NCI-H82 treated with DMSO at 0.1 percent for 48 hours (cell line): ENCODE measurements around the gene CIPC.

Source experiments
- DNase-seq: peaks from one replicate; lab custom pipeline; 2025; ENCODE audit not compliant: unreplicated experiment; lab: John Stamatoyannopoulos, UW

The CIPC gene

DNA sequence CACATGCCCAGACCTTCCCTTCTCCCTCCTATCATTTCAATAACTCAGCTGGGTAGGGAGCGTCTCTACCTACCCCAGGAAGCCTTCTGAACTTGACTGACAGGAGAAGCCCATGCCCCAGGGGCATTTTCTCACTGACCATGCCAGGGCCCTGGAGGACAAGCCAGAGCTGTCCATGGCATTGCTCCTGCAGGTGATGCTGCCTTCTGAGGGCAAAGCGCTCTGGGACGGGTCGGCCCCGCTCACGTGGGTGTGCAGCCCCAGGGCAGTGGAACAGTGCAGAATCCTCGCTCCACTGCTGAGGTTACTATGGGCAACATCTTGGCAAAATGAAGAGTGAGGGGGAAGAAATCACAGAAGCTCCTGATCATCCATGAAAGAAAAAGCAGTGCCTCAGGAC is 28.5 kb upstream of the CIPC start:
- DNase-seq, result no peak

DNA sequence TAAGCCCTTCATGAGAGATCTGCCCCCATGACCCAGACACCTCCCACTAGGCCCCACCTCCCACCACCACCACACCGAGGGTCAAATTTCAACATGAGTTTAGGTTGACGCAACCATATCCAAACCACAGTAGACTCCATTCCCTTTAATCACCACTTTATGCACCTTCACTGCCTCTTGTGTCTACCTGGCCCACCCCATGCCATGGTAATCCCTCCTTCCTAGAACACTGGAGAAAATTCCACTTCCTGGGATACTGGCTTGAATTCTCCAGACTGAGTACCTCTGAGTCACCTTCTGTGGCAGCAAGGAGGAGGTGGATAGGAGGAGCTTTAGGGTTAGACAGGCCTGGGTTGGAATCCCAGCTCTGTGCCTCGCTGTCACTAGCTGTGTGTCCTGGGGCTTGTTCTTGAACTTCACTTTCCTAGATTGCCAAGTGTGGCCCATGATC is 26.1 kb upstream of the CIPC start:
- DNase-seq, result no peak

DNA sequence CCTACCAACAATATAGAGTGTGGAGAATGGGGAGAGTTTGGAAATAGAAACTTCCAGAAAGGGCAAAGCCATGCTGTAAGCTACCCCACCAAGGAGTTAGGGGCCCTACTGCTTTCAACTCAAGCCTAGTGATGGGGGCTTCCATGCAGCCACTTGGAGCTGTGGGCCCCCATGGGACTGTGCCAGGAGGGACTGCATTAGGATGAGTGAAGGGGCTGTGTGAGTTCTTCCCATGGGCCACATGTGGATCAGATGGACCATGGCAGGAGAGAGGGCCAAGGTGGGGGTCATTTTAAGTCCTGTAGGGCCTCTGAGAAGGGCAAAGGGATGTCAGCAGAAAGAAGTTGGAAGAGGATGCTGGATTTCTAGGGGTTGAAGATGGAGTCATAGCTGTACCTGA is 23.1 kb upstream of the CIPC start:
- DNase-seq, result no peak

DNA sequence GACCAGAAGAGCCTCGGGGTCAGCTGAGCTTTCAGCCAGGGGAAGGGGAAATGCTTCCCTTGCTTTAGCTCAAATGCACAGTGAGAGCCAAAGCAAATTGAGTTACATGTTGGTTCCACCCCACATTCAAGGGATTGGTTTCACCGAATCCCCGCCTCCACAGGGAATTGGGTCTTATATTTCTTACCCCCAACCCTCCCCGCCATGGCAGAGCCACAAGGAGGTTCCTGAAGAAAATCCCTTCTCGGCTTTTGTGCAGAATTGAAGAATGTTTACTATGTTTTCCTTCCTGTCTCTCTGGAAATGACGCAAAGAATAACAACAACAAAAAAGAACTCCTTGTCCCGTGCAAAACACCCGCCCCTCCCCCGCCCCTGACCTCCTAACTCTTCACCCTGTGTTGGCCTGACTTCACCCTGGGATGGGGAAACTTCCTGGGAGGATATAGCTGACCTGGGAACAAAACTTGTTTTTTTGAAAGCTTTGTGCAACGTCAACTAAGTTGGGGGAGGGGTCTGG is 21.9 kb upstream of the CIPC start:
- DNase-seq, result no peak

DNA sequence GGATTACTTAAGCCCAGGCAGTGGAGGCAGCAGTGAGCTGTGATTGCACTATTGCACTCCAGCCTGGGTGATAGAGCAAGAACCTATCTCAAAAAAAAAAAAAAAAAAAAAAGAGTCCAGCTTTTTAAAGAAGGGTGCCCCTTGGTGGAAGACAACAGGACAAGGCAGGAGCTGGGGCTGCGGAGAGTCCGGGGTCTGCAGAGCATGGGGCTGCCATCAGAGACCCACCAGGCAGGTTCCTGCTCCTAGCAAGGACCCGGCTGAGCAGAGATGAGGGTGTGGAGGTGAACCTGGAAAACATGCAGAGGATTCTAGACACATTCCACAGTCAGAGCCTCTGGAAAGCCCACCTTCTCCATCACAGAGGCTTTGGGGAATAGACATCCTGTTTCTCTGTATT is 21.0 kb upstream of the CIPC start:
- DNase-seq, result no peak

DNA sequence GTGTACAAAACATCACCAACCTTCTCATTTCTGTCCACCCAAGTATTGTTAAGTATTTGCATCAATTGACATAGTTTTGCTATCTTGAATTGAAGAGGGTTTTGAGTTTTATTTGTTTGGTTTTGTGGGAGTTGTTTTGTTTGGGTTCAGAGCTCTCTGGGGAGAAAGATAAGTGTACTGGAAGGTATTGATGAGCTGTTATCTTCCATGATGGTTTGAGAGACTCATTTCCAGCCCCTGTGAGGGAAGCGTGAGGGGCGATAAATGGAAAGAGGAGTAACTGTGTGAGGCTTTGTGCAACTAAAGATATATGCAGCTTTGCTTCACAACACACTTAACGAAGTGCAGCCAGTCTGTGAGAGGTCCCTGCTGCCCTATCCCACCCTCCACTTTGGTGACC is 15.7 kb upstream of the CIPC start:
- DNase-seq, result no peak

DNA sequence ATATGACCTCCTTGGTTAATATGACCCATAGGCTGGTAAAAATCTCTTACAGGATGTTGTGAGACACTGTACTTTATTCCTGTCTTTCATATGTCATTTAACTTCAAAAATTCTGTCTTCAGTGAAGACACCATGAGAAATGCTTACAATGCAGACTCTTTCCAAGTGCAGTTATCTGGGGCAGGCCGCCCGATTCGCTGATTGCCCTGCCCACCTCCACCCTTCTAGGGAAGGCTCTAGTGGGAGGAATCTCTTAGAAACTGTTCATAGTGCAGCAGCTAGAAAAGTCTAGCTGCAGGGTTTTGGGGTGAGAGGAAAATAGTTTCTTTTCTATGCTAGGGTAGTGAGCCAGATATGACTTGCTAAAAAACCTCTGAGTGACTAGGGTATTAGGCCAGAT is 15.0 kb upstream of the CIPC start:
- no peak for DNase-seq

DNA sequence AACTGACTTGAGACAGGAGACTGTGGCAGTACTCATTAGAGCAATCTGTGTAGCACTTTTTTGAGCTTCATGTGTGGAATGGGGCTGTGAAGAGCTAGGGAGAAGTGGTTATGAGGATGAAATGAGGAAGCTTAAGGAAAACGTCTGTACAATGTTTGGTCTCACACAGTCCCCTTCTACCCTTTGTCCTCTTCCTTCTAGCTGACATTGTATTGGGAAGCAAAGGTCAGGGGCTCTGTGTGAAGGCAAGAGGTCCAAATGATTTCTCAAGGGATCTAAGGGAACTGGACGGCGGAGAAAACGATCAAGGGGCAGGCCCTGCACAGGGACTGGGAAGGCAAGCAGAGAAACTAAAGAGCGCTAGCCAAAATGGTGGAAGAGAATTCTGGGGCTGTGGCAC is 13.1 kb upstream of the CIPC start:
- no peak for DNase-seq

DNA sequence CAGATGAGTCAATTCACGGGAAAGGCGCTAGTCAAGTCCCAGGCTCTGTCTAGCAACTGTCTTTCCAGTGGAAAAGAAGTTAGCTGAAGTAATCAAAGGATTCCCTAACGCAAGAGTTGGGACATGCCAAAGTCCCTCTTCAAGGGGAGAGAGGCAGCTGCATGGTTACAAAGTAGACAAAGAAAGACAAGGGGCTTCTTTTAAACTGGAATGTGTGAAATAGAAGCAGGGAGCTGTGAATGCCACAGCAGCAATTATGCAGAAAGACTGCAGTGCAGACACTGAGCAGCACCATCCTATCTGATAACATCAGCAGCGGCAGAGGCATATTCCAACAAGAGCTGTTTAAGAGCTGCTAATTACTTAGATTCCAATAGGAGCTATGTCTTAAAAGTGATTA is 12.5 kb upstream of the CIPC start:
- no peak for DNase-seq

DNA sequence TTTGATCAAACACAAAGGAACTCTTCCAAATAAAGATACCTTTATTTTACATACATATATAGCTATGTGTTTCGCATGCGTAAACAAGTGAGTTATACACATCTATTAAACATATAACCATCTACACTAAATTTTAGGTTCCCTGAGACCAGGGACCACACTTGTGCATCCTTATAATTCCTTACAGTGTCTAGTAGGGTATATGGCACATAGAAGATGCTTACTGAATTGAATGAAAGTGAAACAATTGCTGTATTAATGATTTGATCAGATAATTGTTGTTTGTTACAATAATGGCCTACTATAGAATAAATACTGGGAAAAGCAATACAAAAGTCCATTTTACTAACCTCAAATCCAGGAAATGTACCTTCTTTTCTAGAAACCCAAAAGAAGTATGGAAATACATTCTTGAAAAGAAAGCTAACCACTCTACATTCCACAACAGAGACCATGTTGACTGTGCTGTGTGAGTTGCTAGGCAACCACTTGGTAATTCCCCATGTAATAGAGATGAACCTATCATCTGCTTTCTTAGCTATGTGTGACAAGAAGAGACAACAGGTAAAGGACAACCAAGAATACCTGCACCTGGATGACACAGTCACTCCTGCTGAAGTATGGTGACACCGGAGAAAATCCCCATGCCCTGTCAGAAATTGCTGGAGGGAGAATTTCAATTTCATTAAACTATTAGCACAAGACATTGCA is 11.9 kb upstream of the CIPC start:
- DNase-seq, result peak; percentile 17

DNA sequence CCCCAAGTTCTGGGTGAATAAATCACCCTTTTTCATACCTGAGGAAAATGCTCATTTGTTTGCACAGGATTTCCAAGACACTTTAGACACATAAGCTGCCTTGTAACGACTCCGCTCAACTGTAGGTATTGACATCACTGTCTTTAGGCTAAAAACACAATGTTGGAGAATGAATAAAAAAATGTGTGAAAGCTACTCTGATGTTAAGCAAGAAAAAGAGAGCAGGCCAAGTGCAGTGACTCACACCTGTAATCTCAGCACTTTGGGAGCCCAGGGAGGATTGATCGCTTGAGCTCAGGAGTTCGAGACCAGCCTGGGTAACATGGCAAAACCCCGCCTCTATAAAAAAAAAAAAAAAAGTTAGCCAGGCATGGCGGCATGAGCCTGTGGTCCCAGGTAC is 11.1 kb upstream of the CIPC start:
- no peak for DNase-seq

DNA sequence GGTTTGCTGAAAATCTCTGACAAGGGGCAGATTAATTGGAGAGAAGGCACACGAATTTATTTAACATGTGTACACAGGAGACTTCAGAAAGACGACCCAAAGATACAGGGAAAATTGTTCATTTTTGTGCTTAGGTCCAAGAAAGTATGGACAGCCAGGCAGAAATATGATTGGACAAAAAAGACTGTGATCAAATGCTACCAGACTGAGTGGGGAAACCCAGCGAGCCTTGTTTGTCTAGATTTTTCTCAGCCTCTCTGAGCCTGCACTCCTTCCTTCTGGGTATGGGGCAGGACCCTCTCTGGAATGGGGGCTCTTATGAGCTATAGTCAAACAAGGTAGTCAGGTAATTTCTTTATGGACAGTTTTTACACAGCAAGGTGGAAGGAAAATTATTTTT is 10.4 kb upstream of the CIPC start:
- no peak for DNase-seq

DNA sequence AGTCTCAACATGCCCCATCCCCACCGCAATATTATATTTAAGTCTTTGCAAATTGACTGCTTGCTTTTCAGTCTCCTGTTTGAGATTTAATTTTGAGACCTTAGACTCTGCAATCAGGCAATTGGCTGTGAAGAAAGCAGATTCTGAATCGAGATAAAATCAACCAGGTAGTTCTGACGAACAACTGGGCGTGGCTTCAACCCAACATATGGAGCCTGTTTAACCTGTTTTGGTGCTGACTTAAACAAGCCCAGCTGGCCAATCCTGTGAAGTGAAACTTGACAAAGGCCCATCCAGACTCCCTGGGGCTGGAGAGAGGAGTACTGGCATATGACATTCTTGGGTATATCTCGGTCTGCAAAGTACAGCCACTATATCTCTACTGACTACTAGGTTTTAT is 9.8 kb upstream of the CIPC start:
- DNase-seq, result no peak

DNA sequence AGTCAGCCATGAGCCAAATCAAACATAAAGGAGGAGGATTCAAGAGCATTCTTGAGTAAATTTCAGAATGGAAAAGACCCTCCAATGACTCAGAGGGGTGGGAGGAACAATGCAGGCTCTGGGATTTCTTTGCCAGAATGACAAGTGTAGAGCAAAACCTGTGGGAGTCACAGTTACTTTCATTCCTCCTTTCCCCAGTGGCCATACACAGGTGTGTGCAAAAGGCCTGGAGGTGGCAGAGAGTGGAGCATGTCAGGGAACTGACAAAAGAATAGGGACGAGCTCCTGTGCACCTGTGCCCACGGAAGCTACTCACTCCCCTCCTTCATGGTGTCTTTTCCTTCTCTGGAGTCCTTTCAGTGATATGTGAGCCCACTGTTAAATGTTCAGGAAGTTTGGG is 9.4 kb upstream of the CIPC start:
- no peak for DNase-seq

DNA sequence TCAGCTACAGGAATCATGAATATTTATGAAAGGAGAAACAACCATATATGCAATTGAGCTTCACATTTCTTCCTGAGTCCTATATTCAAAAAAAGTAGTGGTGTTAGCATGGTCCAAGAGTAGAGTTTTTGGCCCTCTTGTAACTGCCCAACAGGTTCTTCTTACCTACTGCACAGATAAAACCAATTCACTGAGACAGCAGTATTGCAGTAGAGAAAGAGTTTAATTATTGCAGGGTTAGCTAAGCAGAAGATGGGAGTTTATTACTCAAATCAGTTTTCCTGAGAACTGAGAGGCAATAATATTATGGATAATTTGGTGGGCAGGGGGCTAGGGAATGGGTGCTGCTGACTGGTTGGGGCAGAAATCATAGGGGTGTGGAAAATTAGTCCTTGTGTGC is 6.5 kb upstream of the CIPC start:
- DNase-seq, result no peak

DNA sequence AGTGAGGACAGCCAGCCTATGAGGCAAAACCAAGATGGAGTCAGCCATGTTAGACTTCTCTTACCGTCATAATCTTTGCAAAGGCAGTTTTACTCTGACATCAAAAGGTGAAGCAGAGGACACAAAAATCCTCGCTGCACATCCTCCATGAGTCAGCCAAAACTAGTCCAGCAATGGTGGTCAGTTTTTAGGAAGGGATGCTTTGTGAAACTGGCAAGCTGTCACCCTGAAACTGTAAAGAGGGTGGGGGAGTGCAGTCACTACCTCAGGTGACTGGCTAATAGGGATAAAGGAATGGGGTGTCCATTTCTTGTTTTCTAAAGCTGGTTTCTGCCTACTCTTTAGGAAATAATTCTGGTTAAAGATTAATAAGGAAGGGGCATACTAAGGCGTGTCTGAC is 5.4 kb upstream of the CIPC start:
- no peak for DNase-seq

DNA sequence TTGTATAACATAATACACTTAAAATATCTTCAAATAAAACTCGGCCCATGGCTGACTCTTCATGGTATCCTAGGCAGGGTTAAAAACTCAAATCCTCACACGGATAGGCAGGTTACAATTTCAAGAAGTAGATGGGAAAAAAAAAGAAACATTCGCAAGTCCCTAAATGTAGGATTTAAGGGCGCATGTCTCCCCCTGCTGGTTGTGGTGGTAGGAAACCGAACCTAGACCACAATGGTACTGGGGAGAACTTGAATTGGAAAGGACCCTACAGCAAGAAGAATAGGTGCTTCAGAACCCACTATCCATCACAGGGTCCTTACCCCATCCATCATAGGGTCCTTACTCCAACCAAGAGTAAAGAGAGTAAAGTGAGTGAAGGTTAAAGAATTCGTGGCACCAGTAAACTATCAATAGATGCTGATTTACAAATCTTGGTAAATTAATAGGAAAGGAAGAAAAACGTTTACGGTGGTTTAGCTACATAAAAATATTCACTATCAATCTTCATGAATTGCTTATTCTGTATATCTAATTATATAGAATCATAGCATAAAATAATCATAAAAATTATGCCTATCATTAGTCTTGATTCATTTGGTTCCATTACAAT is 3.3 kb upstream of the CIPC start:
- peak; percentile 65 for DNase-seq

DNA sequence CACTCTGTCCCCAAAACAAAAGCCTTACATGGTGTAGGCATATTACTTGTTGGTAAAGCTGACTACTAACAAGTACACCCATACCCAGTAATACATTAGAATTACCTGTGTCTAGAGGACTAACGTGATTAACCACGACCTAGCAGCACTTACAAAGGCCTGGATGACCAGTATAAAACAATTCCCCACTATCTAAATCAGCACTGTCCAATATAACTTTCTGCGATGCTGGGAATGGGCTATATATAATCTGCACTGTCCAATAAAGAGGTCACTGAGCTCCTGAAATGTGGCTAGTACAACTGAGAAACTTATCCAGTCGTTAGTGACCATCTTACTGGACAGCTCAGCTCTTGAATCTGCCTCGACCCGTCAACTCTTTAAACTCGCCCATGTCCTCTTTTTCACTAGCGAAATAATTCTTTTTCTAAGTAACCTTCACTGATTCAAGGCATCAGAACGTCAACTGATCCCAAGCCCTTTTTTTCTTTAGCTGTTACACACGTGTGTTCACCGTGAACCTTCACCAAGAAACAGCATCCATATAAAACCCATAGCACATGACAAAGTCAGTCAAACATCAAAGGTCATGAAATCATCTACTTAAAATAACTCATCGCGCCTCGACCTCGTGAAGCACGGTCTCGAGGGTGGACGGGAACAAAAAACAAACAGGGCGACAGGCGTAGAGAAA is 905 bp upstream of the CIPC start:
- no peak for DNase-seq

DNA sequence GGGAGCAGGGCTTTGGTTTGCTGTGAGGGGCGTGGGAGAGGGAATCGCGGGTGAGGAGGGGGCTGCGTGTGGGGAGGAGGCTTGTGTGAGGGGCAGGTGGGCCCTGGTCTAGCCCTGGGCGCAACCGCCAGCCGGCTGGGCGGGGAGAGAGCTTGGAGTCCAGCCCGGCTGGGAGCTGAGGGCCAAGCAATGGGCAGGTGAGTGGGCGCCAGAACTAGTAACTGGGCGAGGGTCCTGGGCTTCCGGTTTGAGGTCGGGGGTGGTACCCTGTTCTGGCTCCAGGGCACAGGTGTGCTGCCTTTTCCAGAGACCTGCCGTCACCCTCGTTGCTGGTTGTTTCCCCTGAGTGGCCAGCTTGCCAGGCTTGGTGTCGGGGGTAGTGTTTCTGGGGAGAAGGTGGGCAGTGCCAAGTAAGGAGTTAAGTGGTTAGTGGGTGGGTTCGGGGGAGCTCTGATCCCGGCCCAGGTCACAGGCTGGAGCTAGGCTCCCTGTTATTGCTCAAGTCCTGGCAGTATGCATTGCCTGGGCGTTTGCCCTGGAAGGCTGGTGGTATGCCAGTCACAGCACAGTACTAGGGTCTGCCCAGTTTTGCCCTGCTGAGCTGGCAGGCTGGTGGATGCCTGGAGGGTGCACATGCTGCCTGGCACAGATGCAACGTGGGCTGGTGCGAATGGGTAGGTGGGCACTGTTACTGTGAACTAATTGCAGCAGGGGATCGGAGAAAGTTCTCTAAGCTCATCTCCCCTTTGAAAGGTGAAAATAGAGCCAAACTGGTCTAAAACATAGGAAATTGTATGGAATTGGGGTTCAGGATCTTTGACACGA is 683 bp downstream of the CIPC start:
- DNase-seq, result no peak

DNA sequence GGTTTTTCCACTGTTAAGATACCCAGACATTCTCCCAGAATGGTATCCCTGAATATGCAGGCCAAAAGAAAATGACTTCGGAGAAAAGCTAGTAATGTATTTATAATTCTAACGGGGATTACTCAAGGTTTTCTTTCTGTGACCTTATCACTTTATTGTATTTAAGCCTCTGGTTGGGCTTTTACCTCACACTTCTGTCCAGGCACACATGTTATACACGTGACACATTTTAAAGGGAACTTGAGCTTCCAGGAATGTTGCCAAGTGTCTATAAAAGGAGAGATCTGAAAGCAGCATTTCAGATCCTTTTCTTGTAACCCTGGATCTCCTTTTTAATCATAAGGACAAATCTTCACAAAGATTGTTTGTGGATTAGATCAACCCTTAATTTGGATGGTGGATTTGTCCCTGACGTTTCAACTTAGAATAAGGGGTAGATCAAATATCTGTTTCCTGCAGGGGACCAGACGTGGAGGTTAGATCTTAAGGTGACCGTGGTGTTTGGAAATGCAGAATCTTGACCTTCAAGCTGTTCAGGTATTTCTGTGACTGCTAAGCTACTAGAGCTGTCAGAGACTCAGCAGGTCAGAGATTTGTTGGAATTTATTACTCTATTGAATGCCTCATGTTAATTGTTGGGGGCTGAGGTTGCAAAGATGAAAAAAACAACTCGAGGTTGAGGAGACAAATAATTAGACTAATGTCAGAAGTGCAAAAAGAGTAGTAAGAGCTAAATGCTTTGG is 1.5 kb downstream of the CIPC start:
- DNase-seq, result no peak

DNA sequence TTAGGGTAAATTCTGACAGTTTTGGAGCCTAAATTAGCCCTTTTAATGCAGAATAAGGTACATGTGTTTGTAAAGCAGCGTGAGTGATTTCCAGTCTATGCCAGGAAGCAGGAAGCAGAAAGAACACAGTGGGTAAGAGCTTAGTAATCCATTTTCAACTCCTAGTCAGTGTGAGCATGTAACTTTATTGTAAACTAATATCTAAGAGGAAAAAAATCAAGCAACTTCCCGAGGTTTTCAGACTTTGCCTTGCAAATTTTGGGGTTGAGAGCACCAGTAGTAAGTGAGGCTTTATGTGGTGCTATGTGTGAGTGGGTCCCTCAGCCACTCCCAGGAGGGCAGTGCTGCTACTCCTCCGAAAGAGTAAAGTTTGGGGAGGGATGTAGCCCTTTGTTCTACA is 2.9 kb downstream of the CIPC start:
- no peak for DNase-seq
